ENCODE measurements around the gene GTPBP1. TPM values are rescaled to one million over a fixed set of nuclear protein-coding genes. Genes with fewer than 3 reads are reported as not detected.

GTPBP1 gene
- total RNA-seq, 2 donors from 2014 or later, result 29.8 to 34.3 TPM

GRCh38 chr22:38700270-38700788 is 5.4 kb upstream of the GTPBP1 start:
- intact Hi-C loops (cut with DNase I), result no loop called here
- DNase-seq (ENCODE audit: low spot score), result peak; percentile 93

DNA sequence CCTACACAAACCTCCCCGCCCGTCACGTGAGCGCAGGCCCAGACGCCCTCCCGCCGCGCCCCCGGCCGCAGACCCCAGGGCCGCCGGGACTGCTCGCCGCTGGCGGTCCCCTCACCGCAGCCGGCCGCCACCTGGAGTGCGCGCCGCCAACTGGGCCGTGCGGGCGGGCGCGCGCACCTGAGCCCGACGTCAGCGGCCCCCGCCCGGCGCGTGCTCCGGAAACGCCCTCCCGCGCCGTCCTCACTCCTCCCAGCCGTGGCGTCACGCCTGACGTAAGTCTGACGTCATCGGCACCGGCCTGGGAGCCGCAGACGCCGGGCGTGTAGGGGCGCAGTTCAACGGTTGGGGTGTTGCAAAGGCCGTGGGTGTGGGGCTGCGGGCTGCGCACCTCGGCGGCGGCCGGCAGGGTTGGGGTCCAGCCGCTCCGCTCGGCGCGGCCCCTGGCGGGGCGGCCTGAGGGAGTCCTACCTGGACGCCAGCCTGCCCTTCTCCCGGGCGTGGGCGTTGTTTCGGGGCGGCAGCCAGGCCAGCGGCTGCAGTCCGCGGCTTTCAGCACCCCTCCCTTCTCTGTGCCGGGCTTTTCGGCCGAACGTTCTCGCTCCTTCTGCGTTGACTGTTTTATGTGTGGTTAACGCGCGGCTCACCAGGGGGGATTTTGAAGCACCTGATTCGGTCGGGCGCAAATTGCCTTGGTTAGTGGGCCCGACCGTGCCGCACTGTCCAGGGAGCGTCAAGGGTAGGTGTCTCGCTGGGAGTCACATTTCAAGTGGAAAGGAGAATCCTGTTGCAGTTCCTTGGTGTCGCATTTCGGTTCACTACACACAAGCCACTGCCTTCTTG is 4.7 kb upstream of the GTPBP1 start, which contains the start of gene JOSD1:
TSS of gene JOSD1 (minus strand) at position 155 of the 840 bp plus-strand sequence. CDS start 956 bp downstream, outside the sequence.
- DNase-seq (ENCODE audit: low spot score), result peak; percentile 99
- intact Hi-C loops (cut with DNase I), result no loop called here

DNA sequence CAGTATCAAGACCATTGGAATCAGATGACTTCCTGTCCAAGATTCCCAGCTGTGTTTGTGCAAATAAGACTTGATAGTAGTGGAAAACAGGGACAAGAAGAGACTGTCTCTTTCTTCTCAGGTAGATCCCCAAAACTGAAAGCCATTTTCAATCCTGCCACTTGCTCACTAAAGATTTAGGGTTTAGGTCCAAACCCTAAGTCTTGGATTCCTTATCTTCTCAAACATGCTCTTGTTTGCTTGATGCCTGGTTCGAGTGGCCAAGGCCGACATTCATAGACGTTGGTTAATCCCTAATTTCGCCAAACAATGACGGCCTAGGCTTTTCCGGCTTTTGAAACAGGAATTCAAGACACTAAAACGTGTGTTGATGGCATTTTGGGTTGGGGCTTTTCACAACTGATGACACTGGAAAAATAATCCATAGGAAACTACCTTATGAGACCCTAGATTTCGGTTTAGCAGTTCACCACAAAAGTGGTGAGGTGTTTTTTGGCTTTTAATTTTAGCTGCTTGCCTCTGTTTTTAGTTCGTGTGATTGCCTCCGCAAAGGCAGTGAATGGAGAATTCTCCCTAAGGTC is 1.0 kb upstream of the GTPBP1 start:
- intact Hi-C loops (cut with DNase I), result no loop called here
- DNase-seq (ENCODE audit: low spot score), result no peak

GRCh38 chr22:38706101-38706900 is 557 bp downstream of the GTPBP1 start:
- DNase-seq (ENCODE audit: low spot score), result peak; percentile 88
- intact Hi-C loops (cut with DNase I), result no loop called here

DNA sequence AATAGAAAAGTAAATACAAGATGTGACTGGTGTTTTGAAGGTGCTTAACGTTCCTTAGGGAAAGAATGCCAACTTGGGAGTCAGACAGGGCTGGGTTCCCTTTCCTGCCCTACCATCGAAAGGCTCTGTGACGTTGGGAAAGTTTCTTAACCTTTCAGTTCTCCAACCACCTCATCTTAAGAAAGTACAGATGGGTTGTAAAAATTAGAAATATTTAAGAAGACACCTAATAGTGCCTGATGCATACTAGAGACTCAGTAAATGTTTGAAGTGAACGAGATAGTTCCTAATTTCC is 1.1 kb downstream of the GTPBP1 start:
- intact Hi-C loops (cut with DNase I), result no loop called here
- DNase-seq (ENCODE audit: low spot score), result no peak

GRCh38 chr22:38707346-38707745 is 1.6 kb downstream of the GTPBP1 start:
- no peak for DNase-seq (ENCODE audit: low spot score)
- intact Hi-C loops (cut with DNase I), result no loop called here

DNA sequence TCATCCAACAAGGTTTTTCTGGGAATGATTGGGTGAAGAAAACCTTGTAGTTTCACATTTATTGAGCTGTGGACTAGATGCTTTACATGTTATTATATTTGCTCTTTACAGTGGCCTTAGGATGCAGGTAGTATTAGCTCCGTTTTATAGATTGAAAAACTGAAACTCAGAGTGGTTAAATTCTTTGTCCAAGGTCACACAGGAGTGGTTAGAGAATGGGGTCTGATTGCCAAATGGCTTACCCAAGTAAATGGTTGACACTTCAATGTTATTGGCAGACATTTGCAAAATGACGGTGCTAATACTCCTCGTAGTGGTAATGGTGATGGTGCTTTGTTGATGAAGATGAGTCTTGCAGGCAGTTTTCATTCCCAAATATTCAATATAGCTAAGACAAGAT is 2.2 kb downstream of the GTPBP1 start:
- no peak for DNase-seq (ENCODE audit: low spot score)
- intact Hi-C loops (cut with DNase I), result no loop called here

- no peak for DNase-seq (ENCODE audit: low spot score)
- intact Hi-C loops (cut with DNase I), result no loop called here
Measured at GRCh38 chr22:38709306-38709705, 3.6 kb downstream of the GTPBP1 start.

GRCh38 chr22:38710351-38710750 is 4.6 kb downstream of the GTPBP1 start:
- intact Hi-C loops (cut with DNase I), result no loop called here
- no peak for DNase-seq (ENCODE audit: low spot score)

DNA sequence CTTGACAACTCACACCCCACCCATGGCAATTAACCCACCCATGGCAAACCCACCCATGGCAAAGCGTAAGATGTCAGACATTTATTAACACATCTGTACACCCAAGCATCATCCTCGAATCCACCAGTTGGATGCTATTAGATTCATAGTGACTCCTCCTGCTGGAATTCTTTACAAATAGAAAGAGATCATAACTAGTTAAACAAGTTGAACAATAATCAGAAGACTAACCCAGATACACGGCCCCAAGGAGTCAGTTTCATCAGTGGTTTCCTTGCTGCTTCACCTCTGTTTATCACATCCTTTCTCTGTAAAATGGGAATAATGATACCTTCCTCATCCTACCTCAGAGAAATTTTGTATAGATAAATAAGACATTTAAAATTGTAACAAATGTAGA is 5.1 kb downstream of the GTPBP1 start:
- DNase-seq (ENCODE audit: low spot score), result no peak
- intact Hi-C loops (cut with DNase I), result no loop called here

DNA sequence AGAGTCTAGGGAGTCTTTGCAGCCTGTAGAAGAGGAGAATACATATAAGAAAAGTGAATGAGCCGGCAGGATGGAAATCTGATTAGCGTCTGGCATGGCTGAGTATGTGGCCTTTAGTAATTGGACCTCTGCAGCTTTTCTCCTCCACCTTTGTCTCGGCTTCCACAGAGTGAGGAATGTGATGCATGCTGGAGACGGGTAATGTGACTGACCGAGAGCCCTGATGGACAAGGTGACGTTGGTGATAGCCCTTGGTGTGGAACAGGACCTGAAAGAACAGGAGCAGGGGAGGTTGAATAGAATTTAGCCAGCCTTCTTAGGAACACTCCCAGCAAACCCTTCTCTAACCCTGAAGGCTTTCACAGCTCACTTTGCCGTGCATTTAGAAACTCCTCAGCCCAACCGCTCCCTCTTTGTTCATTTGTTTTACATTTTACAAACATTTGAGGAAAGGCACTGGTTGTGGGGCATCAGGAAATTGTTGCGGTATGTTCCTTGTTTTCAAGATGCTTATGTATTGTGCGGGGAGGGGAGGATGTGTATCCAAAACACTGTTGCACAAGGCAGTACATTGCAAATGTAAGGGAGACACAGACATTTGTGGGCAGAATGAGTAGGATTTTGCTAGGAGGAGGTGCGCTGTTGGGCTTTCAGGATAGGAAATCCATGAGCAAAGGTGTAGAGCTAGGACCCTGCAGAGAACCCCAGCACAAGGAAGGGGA is 6.9 kb downstream of the GTPBP1 start:
- DNase-seq (ENCODE audit: low spot score), result no peak
- intact Hi-C loops (cut with DNase I), result no loop called here

DNA sequence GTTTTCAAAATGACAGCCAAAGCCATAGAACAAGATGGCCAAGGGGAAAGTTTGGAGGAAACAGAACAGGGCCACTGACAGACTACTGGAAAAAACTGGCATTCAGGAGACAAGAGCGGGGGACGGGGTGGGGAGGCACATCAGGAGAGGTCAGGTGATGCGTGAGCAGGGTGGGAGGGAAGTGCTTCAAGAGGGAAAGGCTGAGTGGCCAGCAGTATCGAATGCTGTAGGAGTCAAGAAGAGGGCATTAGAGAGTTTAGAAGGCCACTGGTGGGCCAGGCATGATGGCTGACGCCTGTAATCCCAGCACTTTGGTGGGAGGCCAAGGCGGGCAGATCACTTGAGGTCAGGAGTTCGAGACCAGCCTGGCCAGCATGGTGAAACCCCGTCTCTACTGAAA is 8.2 kb downstream of the GTPBP1 start:
- intact Hi-C loops (cut with DNase I), result no loop called here
- DNase-seq (ENCODE audit: low spot score), result no peak

DNA sequence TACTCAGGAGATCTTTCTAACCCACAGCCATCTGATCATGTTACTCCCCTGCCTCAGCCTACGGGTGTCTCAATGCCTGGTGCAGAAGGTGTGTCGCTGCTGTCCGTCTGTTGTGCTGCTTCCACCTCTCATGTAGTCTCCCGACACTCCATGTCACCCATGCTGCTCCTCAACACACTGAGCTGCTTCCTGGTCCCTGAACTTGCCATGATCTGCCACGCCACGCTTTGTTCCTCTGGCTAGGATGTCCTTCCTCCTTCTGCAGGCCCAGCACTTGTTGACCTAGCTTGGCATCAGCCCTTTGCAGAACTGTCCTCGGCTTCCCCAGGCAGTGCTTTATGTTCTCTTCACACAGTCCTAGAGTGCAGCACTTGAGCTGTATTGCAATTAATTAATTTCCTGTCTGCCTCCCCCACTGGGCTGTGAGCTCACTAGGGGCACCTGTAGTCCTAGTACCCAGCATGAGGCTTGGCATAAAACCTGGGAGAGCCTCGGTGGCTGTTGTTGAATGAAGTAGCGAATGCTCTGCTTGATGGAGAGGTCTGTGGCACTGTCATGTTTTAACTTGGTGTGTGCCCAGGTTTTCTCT is 9.5 kb downstream of the GTPBP1 start:
- intact Hi-C loops (cut with DNase I), result no loop called here
- DNase-seq (ENCODE audit: low spot score), result peak; percentile 70

GRCh38 chr22:38715852-38716251 is 10.1 kb downstream of the GTPBP1 start:
- intact Hi-C loops (cut with DNase I), result no loop called here
- DNase-seq (ENCODE audit: low spot score), result peak; percentile 61

GRCh38 chr22:38716271-38716670 is 10.5 kb downstream of the GTPBP1 start:
- intact Hi-C loops (cut with DNase I), result no loop called here
- DNase-seq (ENCODE audit: low spot score), result no peak

- peak; percentile 77 for DNase-seq (ENCODE audit: low spot score)
- intact Hi-C loops (cut with DNase I), result loop anchor here in 1 of 2 donors (1.0 kb wide), 1 partner anchor 31 kb away; no protein-coding TSS in a partner anchor
Measured at GRCh38 chr22:38716826-38717225, 11.1 kb downstream of the GTPBP1 start.

DNA sequence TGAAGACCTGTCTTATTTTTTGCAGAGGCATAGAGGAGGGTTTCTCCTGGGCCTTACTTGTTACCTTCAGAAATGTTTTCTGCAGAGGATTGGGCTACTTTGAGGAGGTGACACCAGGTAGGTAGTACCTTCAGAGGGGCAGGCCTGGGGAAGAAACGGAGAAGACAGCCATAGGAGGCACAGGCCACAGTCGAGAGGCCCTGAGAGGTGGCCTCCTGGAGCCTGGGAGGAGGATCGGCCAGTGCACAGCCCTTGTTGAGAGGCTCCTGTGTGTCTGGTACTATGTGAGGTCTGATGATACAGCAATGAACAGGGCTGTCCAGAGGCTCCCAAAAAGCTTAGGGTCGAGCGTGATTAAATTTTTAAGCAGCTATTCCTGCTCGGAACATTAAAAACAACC is 11.5 kb downstream of the GTPBP1 start:
- no peak for DNase-seq (ENCODE audit: low spot score)
- intact Hi-C loops (cut with DNase I), result loop anchor here in 1 of 2 donors (1.0 kb wide), 1 partner anchor 31 kb away; no protein-coding TSS in a partner anchor

- DNase-seq (ENCODE audit: low spot score), result peak; percentile 83
- intact Hi-C loops (cut with DNase I), result no loop called here
Measured at GRCh38 chr22:38718414-38718813, 12.7 kb downstream of the GTPBP1 start.

DNA sequence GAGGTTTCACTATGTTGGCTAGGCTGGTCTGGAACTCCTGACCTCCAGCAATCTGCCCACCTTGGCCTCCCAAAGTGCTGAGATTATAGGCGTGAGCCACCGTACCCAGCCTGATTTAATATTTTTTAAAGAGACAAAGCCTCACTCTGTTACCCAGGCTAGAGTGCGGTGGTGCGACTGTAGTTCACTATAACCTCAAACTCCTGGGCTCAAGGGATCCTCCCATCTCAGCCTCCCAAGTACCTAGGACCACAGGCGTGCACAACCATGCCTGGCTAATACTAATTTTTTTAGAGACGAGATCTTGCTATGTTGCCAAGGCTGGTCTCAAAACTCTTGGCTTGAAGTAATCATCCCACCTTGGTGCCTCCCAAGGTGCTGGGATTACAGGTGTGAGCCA is 13.5 kb downstream of the GTPBP1 start:
- intact Hi-C loops (cut with DNase I), result no loop called here
- no peak for DNase-seq (ENCODE audit: low spot score)
